GM23338 (cell line): Measurements from ENCODE around the gene CCL7. TPM values are rescaled to one million over a fixed set of nuclear protein-coding genes. Genes with fewer than 3 reads are reported as not detected.

Experiments used
- ATAC-seq: fragments of 200-7000 bp; cut with Tn5 transposase; 3 replicates; pipeline ENCODE4 v1.9.1; 2020
- DNase-seq: peaks from one replicate; pipeline ENCODE4 v3.0.0-alpha.2; 2015; ENCODE audit warnings: low spot score
- H2AFZ ChIP-seq: fragments of 200-600 bp; sonication (generic); 2 replicates; pipeline ENCODE4 v1.8.0; 2016; ENCODE audit warnings: antibody characterized with exemption, mild to moderate bottlenecking, moderate library complexity
- H3F3A ChIP-seq: fragments of 200-600 bp; sonication (generic); replicated peaks from 2 replicates; pipeline ENCODE4 v1.8.0; 2017; ENCODE audit warnings: antibody characterized with exemption, mixed run types, low read depth
- H3K27ac ChIP-seq: fragments of 200-600 bp; sonication (generic); 2 replicates; pipeline ENCODE4 v1.6.1; 2016; ENCODE audit warnings: low read depth
- H3K27me3 ChIP-seq: fragments of 200-600 bp; sonication (generic); 2 replicates; pipeline ENCODE4 v1.8.0; 2016; ENCODE audit warnings: mild to moderate bottlenecking, mixed run types, moderate library complexity; ENCODE audit not compliant: insufficient read depth
- H3K36me3 ChIP-seq: fragments of 200-600 bp; sonication (generic); 2 replicates; pipeline ENCODE4 v1.8.0; 2016; ENCODE audit warnings: mild to moderate bottlenecking; ENCODE audit not compliant: insufficient read depth
- H3K4me1 ChIP-seq: fragments of 200-600 bp; sonication (generic); 2 replicates; pipeline ENCODE4 v1.8.0; 2016; ENCODE audit warnings: mild to moderate bottlenecking, moderate library complexity; ENCODE audit not compliant: insufficient read depth
- H3K4me2 ChIP-seq: fragments of 200-600 bp; sonication (generic); 2 replicates; pipeline ENCODE4 v1.7.1; 2017; ENCODE audit warnings: mixed run types
- H3K4me3 ChIP-seq: fragments of 200-600 bp; sonication (generic); 2 replicates; pipeline ENCODE4 v1.6.1; 2016; ENCODE audit warnings: mixed run types
- H3K79me2 ChIP-seq: fragments of 200-600 bp; sonication (generic); replicated peaks from 2 replicates; pipeline ENCODE4 v1.8.0; 2017; ENCODE audit warnings: mild to moderate bottlenecking; ENCODE audit not compliant: insufficient read depth
- H3K9me2 ChIP-seq: fragments of 200-600 bp; sonication (generic); 2 replicates; pipeline ENCODE4 v1.8.0; 2017; ENCODE audit not compliant: insufficient read depth
- H4K20me1 ChIP-seq: fragments of 200-600 bp; sonication (generic); replicated peaks from 2 replicates; pipeline ENCODE4 v1.8.0; 2017; ENCODE audit warnings: mild to moderate bottlenecking; ENCODE audit not compliant: insufficient read depth
- H3K27ac Mint-ChIP-seq: 2 replicates; pipeline ENCODE4 v1.8.0; 2020; ENCODE audit warnings: inconsistent platforms, mild to moderate bottlenecking, moderate library complexity, mixed read lengths
- H3K27me3 Mint-ChIP-seq: 3 replicates; pipeline ENCODE4 v1.8.0; 2022; ENCODE audit warnings: low read depth, mild to moderate bottlenecking, moderate library complexity, mixed read lengths, inconsistent platforms; ENCODE audit not compliant: insufficient read depth, poor library complexity
- H3K36me3 Mint-ChIP-seq: 3 replicates; pipeline ENCODE4 v1.8.0; 2021; ENCODE audit warnings: low read depth, mild to moderate bottlenecking, inconsistent platforms, moderate library complexity, mixed read lengths
- H3K4me1 Mint-ChIP-seq: 3 replicates; pipeline ENCODE4 v1.8.0; 2020; ENCODE audit warnings: mild to moderate bottlenecking, inconsistent platforms, mixed read lengths
- H3K4me3 Mint-ChIP-seq: 3 replicates; pipeline ENCODE4 v1.8.0; 2021; ENCODE audit warnings: moderate library complexity, mild to moderate bottlenecking, inconsistent platforms, mixed read lengths
- H3K9me3 Mint-ChIP-seq: 3 replicates; pipeline ENCODE4 v1.8.0; 2020; ENCODE audit warnings: moderate library complexity, mild to moderate bottlenecking, inconsistent platforms, mixed read lengths
- CREB1 ChIP-seq: fragments of 250-450 bp; sonication (Bioruptor Pico); IDR thresholded peaks from 2 replicates; pipeline ENCODE4 v1.5.0; 2020; ENCODE audit warnings: low read depth, mild to moderate bottlenecking, moderate library complexity
- EZH2phosphoT487 ChIP-seq: fragments of 200-600 bp; sonication (generic); IDR thresholded peaks from one replicate; pipeline ENCODE4 v1.8.1; 2018; ENCODE audit warnings: antibody characterized with exemption; ENCODE audit not compliant: unreplicated experiment
- NANOG ChIP-seq: IDR thresholded peaks from 2 replicates; pipeline ENCODE4 v1.6.1; 2016; ENCODE audit warnings: antibody characterized with exemption, borderline replicate concordance
- POLR2AphosphoS5 ChIP-seq: IDR thresholded peaks from 2 replicates; pipeline ENCODE4 v1.6.1; 2016; ENCODE audit warnings: antibody characterized with exemption, low read depth
- ZNF114 ChIP-seq: fragments of 250-450 bp; sonication (Bioruptor Pico); IDR thresholded peaks from 2 replicates; pipeline ENCODE4 v1.5.0; 2020; ENCODE audit warnings: mild to moderate bottlenecking, moderate library complexity
- ZNF331 ChIP-seq: fragments of 250-450 bp; sonication (Bioruptor Pico); IDR thresholded peaks from 2 replicates; pipeline ENCODE4 v1.5.0; 2020; ENCODE audit warnings: low read depth, mild to moderate bottlenecking, moderate library complexity
- polyA plus RNA-seq: library from polyadenylated mRNA; unstranded; fragments of >200 nt; fragmentation: Nextera tagmentation; extraction: Ambion mirVana; gene quantifications from 2 replicates; pipeline ENCODE4 v1.2.1, GENCODE V29; 2016
- total RNA-seq: library from RNA; depleted of rRNA; stranded (reverse); fragments of >200 nt; shearing (Covaris generic); gene quantifications from 2 replicates; pipeline ENCODE4 v1.2.3, GENCODE V29; 2014
- TF ChIP-seq, protein P1 (sequence below): fragments of 250-450 bp; sonication (Bioruptor Pico); IDR thresholded peaks from 2 replicates; pipeline ENCODE4 v1.5.0; 2020; ENCODE audit warnings: mild to moderate bottlenecking, moderate library complexity
- TF ChIP-seq, protein P2 (sequence below), 2 experiments: fragments of 200-600 bp in 1 of 2; sonication (generic) in 1 of 2; conservative IDR thresholded peaks; 2 replicates each; pipeline versions ENCODE4 v1.5.1 to v1.6.1; 2016 to 2017; ENCODE audit warnings: antibody characterized with exemption in 2 of 2, low read depth in 2 of 2, mild to moderate bottlenecking in 2 of 2, moderate library complexity in 1 of 2
- TF ChIP-seq, protein P3 (sequence below): IDR thresholded peaks from 2 replicates; pipeline ENCODE4 v1.6.1; 2016; ENCODE audit warnings: antibody characterized with exemption

Gene CCL7
- total and polyA plus RNA-seq, 2 experiments from 2014 or later: not detected

DNA sequence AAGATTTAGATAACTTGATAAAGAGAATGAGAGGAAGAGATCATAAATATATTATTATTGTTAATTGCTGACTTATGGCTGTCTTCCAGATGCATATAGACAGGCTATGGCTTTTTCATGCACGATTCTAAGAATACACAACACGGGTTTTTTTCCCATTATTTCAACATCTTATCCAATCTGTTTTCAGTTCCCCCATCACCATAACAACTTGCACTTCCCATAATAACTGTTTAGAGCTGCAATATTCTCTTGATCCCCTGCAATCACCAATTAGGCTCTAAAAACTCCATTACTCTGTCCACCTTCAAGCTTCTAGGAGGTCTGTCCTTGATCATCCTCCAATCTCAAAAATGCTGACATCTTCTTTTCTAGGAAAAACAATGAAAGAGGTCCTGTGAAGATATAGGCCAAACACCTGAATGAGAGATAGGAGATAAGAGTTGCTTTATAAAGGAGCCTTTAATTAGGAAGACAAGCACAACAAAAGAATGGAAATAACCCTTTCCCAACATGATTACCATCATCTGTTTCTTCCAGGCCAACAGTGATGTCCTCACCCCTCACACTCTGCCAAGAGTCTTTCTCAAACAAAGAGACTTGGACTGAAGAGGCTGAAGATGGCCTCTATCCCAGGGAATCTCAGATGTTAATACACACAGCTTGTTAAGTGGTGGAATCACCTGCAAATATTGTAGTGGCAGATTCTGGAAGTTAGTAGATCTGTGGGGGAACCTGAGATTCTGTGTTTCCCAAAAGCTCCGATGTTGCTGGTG is 47.1 kb upstream of the CCL7 start:
- Mint-ChIP-seq H3K36me3 (no peaks in the 10 kb centered on the region), H3K4me1 (peaks cover 4% of the 10 kb centered on the region), H3K27me3 (peaks cover 1% of the 10 kb centered on the region), H3K4me3 (no peak overlapping the region), H3K27ac (no peak overlapping the region), H3K9me3 (peaks cover 7% of the 10 kb centered on the region; the same call in 2 of the 3 replicates)
- no peak for DNase-seq
- Histone ChIP-seq H3K79me2 (no peaks in the 10 kb centered on the region), H3K9me2 (peaks cover 21% of the 10 kb centered on the region; the same call in 1 of the 2 replicates), H3K36me3 (no peaks in the 10 kb centered on the region), H3K4me2 (no peak overlapping the region), H3K4me1 (peaks cover 5% of the 10 kb centered on the region; the same call in 1 of the 2 replicates), H2AFZ (no peak overlapping the region), H3K27ac (no peak overlapping the region), H3F3A (no peaks in the 10 kb centered on the region), H4K20me1 (no peaks in the 10 kb centered on the region), H3K27me3 (no peaks in the 10 kb centered on the region), H3K4me3 (no peak overlapping the region)
- TF ChIP-seq ZNF114 (CRISPR knock-in tag) (no peak), EZH2phosphoT487 (no peak)
- ATAC-seq: no peak

DNA sequence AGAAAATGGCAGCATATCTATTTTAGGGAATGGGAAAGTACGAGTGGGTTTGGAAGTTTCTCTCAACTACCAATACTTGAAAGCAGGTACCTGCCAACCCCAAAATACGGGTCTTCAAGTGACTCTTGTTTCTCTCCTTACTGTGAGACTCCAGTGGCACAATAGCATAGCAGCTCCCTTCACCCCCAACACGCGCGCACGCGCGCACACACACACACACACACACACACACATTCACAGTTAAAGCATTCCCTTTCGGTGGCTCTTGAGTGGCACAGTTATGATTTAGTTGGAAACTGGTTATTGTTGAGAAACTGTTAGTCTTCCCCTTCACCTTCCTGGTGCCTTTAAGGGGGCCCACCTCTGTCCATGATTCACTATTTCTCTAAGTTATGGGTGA is 45.0 kb upstream of the CCL7 start:
- H3K9me3 Mint-ChIP-seq: peaks cover 13% of the 10 kb centered on the region
- H3K36me3 Mint-ChIP-seq: peaks cover 9% of the 10 kb centered on the region; the same call in 2 of the 3 replicates
- H3K27ac ChIP-seq: no peak overlapping the region
- H3K36me3 ChIP-seq: no peaks in the 10 kb centered on the region
- ATAC-seq (no peak), DNase-seq (no peak)
- H3K4me2 ChIP-seq: no peak overlapping the region
- H3K27me3 ChIP-seq: no peaks in the 10 kb centered on the region
- H3K4me3 Mint-ChIP-seq: no peak overlapping the region
- no peak overlapping the region for H2AFZ ChIP-seq
- H3K79me2 ChIP-seq: no peaks in the 10 kb centered on the region
- no peaks in the 10 kb centered on the region for H4K20me1 ChIP-seq
- H3K4me3 ChIP-seq: no peak overlapping the region
- peaks cover 8% of the 10 kb centered on the region; the same call in 1 of the 2 replicates for H3K4me1 ChIP-seq
- H3F3A ChIP-seq: no peaks in the 10 kb centered on the region
- H3K27ac Mint-ChIP-seq: no peak overlapping the region
- H3K4me1 Mint-ChIP-seq: peaks cover 8% of the 10 kb centered on the region
- peaks cover 19% of the 10 kb centered on the region; the same call in 1 of the 2 replicates for H3K9me2 ChIP-seq
- peaks cover 1% of the 10 kb centered on the region for H3K27me3 Mint-ChIP-seq
- TF ChIP-seq, protein P1, sequence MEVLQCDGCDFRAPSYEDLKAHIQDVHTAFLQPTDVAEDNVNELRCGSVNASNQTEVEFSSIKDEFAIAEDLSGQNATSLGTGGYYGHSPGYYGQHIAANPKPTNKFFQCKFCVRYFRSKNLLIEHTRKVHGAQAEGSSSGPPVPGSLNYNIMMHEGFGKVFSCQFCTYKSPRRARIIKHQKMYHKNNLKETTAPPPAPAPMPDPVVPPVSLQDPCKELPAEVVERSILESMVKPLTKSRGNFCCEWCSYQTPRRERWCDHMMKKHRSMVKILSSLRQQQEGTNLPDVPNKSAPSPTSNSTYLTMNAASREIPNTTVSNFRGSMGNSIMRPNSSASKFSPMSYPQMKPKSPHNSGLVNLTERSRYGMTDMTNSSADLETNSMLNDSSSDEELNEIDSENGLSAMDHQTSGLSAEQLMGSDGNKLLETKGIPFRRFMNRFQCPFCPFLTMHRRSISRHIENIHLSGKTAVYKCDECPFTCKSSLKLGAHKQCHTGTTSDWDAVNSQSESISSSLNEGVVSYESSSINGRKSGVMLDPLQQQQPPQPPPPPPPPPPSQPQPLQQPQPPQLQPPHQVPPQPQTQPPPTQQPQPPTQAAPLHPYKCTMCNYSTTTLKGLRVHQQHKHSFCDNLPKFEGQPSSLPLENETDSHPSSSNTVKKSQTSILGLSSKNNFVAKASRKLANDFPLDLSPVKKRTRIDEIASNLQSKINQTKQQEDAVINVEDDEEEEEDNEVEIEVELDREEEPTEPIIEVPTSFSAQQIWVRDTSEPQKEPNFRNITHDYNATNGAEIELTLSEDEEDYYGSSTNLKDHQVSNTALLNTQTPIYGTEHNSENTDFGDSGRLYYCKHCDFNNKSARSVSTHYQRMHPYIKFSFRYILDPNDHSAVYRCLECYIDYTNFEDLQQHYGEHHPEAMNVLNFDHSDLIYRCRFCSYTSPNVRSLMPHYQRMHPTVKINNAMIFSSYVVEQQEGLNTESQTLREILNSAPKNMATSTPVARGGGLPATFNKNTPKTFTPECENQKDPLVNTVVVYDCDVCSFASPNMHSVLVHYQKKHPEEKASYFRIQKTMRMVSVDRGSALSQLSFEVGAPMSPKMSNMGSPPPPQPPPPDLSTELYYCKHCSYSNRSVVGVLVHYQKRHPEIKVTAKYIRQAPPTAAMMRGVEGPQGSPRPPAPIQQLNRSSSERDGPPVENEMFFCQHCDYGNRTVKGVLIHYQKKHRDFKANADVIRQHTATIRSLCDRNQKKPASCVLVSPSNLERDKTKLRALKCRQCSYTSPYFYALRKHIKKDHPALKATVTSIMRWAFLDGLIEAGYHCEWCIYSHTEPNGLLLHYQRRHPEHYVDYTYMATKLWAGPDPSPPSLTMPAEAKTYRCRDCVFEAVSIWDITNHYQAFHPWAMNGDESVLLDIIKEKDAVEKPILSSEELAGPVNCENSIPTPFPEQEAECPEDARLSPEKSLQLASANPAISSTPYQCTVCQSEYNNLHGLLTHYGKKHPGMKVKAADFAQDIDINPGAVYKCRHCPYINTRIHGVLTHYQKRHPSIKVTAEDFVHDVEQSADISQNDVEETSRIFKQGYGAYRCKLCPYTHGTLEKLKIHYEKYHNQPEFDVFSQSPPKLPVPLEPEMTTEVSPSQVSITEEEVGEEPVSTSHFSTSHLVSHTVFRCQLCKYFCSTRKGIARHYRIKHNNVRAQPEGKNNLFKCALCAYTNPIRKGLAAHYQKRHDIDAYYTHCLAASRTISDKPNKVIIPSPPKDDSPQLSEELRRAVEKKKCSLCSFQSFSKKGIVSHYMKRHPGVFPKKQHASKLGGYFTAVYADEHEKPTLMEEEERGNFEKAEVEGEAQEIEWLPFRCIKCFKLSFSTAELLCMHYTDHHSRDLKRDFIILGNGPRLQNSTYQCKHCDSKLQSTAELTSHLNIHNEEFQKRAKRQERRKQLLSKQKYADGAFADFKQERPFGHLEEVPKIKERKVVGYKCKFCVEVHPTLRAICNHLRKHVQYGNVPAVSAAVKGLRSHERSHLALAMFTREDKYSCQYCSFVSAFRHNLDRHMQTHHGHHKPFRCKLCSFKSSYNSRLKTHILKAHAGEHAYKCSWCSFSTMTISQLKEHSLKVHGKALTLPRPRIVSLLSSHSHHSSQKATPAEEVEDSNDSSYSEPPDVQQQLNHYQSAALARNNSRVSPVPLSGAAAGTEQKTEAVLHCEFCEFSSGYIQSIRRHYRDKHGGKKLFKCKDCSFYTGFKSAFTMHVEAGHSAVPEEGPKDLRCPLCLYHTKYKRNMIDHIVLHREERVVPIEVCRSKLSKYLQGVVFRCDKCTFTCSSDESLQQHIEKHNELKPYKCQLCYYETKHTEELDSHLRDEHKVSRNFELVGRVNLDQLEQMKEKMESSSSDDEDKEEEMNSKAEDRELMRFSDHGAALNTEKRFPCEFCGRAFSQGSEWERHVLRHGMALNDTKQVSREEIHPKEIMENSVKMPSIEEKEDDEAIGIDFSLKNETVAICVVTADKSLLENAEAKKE: no peak
- no peak for TF ChIP-seq NANOG
- TF ChIP-seq, protein P2, sequence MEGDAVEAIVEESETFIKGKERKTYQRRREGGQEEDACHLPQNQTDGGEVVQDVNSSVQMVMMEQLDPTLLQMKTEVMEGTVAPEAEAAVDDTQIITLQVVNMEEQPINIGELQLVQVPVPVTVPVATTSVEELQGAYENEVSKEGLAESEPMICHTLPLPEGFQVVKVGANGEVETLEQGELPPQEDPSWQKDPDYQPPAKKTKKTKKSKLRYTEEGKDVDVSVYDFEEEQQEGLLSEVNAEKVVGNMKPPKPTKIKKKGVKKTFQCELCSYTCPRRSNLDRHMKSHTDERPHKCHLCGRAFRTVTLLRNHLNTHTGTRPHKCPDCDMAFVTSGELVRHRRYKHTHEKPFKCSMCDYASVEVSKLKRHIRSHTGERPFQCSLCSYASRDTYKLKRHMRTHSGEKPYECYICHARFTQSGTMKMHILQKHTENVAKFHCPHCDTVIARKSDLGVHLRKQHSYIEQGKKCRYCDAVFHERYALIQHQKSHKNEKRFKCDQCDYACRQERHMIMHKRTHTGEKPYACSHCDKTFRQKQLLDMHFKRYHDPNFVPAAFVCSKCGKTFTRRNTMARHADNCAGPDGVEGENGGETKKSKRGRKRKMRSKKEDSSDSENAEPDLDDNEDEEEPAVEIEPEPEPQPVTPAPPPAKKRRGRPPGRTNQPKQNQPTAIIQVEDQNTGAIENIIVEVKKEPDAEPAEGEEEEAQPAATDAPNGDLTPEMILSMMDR (conservative IDR thresholded peaks at IDR 0.05; ENCODE audit: low read depth in 2 of 2): no peak
- no peak for TF ChIP-seq EZH2phosphoT487
- TF ChIP-seq, protein P3, sequence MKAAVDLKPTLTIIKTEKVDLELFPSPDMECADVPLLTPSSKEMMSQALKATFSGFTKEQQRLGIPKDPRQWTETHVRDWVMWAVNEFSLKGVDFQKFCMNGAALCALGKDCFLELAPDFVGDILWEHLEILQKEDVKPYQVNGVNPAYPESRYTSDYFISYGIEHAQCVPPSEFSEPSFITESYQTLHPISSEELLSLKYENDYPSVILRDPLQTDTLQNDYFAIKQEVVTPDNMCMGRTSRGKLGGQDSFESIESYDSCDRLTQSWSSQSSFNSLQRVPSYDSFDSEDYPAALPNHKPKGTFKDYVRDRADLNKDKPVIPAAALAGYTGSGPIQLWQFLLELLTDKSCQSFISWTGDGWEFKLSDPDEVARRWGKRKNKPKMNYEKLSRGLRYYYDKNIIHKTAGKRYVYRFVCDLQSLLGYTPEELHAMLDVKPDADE: no peak
- TF ChIP-seq ZNF114 (CRISPR knock-in tag): no peak
- no peak for TF ChIP-seq CREB1 (CRISPR knock-in tag)
- TF ChIP-seq ZNF331: no peak
- no peak for TF ChIP-seq POLR2AphosphoS5
